Measurements from ENCODE around the gene OR5I1.
A peak's percentile ranks its signal among the peaks of the same experiment; 100 is the strongest.
"Not testable (repeated sequence)": the region's sequence is repeated elsewhere in the genome, so short reads cannot be mapped to it uniquely, and the experiment has no call there.

The OR5I1 gene

GRCh38 chr11:55936300-55936699, at the start of gene OR5I1:
OR5I1 (minus strand) TSS chr11:55936400; CDS start chr11:55936400, 0 bp downstream.
- no peak for DNase-seq

GRCh38 chr11:55970935-55971334, 34.7 kb upstream of the OR5I1 start:
- DNase-seq: no peak

- no peak for DNase-seq
Observed at GRCh38 chr11:55969845-55970244, 33.6 kb upstream of the OR5I1 start, which contains the start of gene OR10AG1. OR10AG1 (minus strand) TSS chr11:55969945; CDS start chr11:55969907, 38 bp downstream.

GRCh38 chr11:55967914-55968313, 31.7 kb upstream of the OR5I1 start:
- DNase-seq: no peak

GRCh38 chr11:55966391-55966790, 30.2 kb upstream of the OR5I1 start:
- DNase-seq: no peak

GRCh38 chr11:55956521-55956920, 20.3 kb upstream of the OR5I1 start:
- no peak for DNase-seq

GRCh38 chr11:55949330-55949729, 13.1 kb upstream of the OR5I1 start:
- no peak for DNase-seq

- DNase-seq: peak; percentile 23
Observed at GRCh38 chr11:55942785-55943392, 6.7 kb upstream of the OR5I1 start.

GRCh38 chr11:55920537-55920936, 15.7 kb downstream of the OR5I1 start:
- no peak for DNase-seq

- DNase-seq: no peak
Observed at GRCh38 chr11:55914482-55914881, 21.7 kb downstream of the OR5I1 start, which contains the start of gene OR5W2. OR5W2 (minus strand) TSS chr11:55914582; CDS start chr11:55914582, 0 bp downstream.

- DNase-seq: no peak
Observed at GRCh38 chr11:55902308-55902707, 33.9 kb downstream of the OR5I1 start.

- no peak for DNase-seq
Observed at GRCh38 chr11:55895216-55895615, 41.0 kb downstream of the OR5I1 start.

- not testable (repeated sequence) for DNase-seq
Observed at GRCh38 chr11:55885481-55885880, 50.7 kb downstream of the OR5I1 start.

Measured in NCI-H1105 (cell line).